DOHH2 (cell line): ENCODE measurements around the gene PKHD1.

ENCODE experiments used
- EZH2phosphoT487 ChIP-seq: fragments of 200-600 bp; sonication (generic); IDR thresholded peaks from 2 replicates; pipeline ENCODE4 v1.6.1; 2017; ENCODE audit warnings: borderline replicate concordance, mild to moderate bottlenecking, antibody characterized with exemption, low read length, moderate library complexity, mixed read lengths
- TF ChIP-seq, protein P1 (sequence below): fragments of 200-600 bp; sonication (generic); IDR thresholded peaks from one replicate; pipeline ENCODE4 v1.5.1; 2014; ENCODE audit warnings: antibody characterized with exemption, mild to moderate bottlenecking, low read depth, low read length; ENCODE audit not compliant: poor library complexity, severe bottlenecking

DNA sequence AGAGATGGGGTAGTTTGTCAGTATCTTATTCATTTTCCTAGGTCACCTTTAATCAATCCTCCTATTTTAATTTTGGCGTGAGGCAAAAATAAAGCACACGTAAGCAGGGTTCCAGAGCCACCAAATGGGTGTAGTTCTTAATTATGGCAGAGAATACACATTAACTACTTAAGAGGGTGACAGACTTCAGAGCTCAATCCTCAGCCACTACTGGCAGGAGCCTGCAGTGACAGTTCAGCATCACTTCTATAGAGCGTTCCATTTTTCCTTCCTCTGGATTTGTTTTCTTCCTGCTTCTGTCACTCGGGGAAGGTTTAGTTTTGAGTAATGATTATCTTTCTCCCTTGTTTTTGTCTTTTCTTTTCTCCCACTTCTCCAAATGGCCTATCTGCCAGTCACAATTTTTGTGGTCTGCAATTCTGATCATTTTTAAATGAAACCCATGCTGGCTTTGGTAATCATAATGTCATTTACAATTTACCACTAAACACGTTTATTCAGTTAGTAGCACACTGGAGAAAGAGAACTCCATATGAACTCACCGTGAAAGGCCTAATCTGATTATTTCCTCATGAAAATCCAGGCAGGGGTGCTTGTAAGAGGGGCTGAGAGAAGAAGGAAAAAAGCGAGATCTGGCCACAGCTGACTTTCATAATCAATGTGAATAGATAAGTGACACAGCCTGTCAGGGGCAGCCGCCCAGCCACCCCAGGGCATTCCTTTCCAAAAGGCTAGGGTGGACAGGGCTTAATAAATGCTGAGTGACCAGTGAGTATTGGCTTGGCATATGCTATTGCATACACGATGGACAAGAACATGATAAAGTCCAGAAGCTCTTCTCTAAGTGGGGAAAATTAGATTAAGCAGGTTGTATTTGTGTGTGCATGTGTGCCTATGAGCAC is 412.1 kb downstream of the PKHD1 start:
- TF ChIP-seq, protein P1, sequence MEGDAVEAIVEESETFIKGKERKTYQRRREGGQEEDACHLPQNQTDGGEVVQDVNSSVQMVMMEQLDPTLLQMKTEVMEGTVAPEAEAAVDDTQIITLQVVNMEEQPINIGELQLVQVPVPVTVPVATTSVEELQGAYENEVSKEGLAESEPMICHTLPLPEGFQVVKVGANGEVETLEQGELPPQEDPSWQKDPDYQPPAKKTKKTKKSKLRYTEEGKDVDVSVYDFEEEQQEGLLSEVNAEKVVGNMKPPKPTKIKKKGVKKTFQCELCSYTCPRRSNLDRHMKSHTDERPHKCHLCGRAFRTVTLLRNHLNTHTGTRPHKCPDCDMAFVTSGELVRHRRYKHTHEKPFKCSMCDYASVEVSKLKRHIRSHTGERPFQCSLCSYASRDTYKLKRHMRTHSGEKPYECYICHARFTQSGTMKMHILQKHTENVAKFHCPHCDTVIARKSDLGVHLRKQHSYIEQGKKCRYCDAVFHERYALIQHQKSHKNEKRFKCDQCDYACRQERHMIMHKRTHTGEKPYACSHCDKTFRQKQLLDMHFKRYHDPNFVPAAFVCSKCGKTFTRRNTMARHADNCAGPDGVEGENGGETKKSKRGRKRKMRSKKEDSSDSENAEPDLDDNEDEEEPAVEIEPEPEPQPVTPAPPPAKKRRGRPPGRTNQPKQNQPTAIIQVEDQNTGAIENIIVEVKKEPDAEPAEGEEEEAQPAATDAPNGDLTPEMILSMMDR: no peak
- no peak for TF ChIP-seq EZH2phosphoT487
